Measurements from ENCODE around the gene TSPAN9. TPM values are rescaled to one million over a fixed set of nuclear protein-coding genes. Genes with fewer than 3 reads are reported as not detected.
A peak's percentile ranks its signal among the peaks of the same experiment; 100 is the strongest.

The TSPAN9 gene
- total RNA-seq, 3 donors from 2014 or later = 16.8 to 44.9 (median 36.9) TPM

DNA sequence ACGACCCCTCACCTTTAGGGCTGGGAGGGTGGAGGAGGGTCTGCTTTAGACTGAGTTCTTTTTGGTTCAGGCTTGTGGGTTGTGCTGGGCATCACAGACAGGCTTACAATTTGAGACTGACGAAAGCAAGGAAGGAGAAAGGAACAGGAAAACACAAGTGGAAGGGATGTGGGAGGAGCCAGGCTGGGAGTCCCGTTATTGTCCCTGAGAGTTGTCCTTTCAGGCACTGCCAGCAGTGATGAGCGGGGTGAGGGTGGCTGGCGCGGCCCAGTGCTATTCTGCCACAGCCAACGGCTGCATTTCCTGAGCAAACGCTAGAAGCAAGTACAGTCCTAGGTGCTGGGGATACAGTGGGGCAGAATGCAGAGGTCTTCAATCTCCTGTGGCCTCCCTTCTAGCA lies 29.2 kb upstream of the TSPAN9 start:
- intact Hi-C loops (cut with DNase I; ENCODE audit: low total_unique reads) = no loop called here
- no peaks in the 10 kb centered on the region for H3K27me3 ChIP-seq
- no peaks in the 10 kb centered on the region for H3K4me1 ChIP-seq
- no peaks in the 10 kb centered on the region for H3K9me3 ChIP-seq
- TF ChIP-seq POLR2AphosphoS5 (IDR thresholded peaks at IDR 0.05) (no peak), POLR2A (IDR thresholded peaks at IDR 0.05) (no peak)
- TF ChIP-seq, protein P1, sequence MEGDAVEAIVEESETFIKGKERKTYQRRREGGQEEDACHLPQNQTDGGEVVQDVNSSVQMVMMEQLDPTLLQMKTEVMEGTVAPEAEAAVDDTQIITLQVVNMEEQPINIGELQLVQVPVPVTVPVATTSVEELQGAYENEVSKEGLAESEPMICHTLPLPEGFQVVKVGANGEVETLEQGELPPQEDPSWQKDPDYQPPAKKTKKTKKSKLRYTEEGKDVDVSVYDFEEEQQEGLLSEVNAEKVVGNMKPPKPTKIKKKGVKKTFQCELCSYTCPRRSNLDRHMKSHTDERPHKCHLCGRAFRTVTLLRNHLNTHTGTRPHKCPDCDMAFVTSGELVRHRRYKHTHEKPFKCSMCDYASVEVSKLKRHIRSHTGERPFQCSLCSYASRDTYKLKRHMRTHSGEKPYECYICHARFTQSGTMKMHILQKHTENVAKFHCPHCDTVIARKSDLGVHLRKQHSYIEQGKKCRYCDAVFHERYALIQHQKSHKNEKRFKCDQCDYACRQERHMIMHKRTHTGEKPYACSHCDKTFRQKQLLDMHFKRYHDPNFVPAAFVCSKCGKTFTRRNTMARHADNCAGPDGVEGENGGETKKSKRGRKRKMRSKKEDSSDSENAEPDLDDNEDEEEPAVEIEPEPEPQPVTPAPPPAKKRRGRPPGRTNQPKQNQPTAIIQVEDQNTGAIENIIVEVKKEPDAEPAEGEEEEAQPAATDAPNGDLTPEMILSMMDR (IDR thresholded peaks at IDR 0.05) = no peak
- H3K36me3 ChIP-seq = no peaks in the 10 kb centered on the region
- H3K4me3 ChIP-seq = no peak overlapping the region
- no peak overlapping the region for H3K27ac ChIP-seq
- no peak for DNase-seq (ENCODE audit: low spot score in 2 of 2)

DNA sequence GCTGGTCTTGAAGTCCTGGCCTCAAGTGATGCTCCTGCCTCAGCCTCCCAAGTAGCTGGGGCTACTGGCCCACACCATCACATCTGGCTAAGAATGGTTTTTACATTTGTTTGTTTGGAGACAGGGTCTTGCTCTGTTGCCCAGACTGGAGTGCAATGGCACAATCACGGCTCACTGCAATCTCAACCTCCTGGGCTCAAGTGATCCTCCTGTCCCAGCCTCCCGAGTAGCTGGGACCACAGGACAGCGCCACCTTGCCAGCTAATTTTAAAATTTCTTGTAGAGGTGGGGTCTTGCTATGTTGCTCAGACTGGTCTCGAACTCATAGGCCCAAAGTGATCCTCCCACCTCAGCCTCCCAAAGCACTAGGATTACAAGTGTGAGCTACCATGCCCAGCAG lies 28.6 kb upstream of the TSPAN9 start:
- TF ChIP-seq POLR2A (IDR thresholded peaks at IDR 0.05) = no peak
- no peak for TF ChIP-seq POLR2AphosphoS5 (IDR thresholded peaks at IDR 0.05)
- TF ChIP-seq, protein P1 (IDR thresholded peaks at IDR 0.05) = no peak
- no peak for DNase-seq (ENCODE audit: low spot score in 2 of 2)

DNA sequence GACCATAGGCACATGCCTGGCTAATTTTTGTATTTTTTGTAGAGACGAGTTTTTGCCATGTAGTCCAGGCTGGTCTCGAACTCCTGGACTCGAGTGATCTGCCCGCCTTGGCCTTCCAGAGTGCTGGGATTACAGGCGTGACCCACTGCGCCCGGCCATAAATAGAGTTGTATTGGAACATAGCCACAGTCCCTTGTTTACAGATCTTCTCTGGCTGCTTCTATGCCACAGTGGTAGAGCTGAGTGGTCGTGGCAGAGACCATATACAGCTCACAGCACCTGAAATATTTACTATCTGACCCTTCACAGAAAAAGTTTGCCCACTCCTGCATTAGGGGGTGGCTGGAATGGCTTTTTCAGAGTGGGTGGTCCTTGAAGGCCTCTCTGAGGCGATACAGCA lies 28.0 kb upstream of the TSPAN9 start:
- Histone ChIP-seq H3K9me3 (no peaks in the 10 kb centered on the region), H3K4me1 (no peaks in the 10 kb centered on the region), H3K4me3 (no peak overlapping the region), H3K27ac (no peak overlapping the region), H3K36me3 (no peaks in the 10 kb centered on the region), H3K27me3 (no peaks in the 10 kb centered on the region)
- intact Hi-C loops (cut with DNase I; ENCODE audit: low total_unique reads) = no loop called here
- TF ChIP-seq POLR2A (IDR thresholded peaks at IDR 0.05) (no peak), POLR2AphosphoS5 (IDR thresholded peaks at IDR 0.05) (no peak)
- TF ChIP-seq, protein P1 (IDR thresholded peaks at IDR 0.05) = no peak
- no peak for DNase-seq (ENCODE audit: low spot score in 2 of 2)

More for the DNA sequence above, 28.6 kb upstream of the TSPAN9 start:
- H3K27ac ChIP-seq = no peak overlapping the region
- H3K4me3 ChIP-seq = no peak overlapping the region
- H3K36me3 ChIP-seq = no peaks in the 10 kb centered on the region
- H3K27me3 ChIP-seq = no peaks in the 10 kb centered on the region
- no peaks in the 10 kb centered on the region for H3K4me1 ChIP-seq
- intact Hi-C loops (cut with DNase I; ENCODE audit: low total_unique reads) = no loop called here
- no peaks in the 10 kb centered on the region for H3K9me3 ChIP-seq

- Histone ChIP-seq H3K4me3 (no peak overlapping the region), H3K9me3 (no peaks in the 10 kb centered on the region), H3K4me1 (no peaks in the 10 kb centered on the region), H3K27me3 (no peaks in the 10 kb centered on the region), H3K27ac (no peak overlapping the region), H3K36me3 (no peaks in the 10 kb centered on the region)
- DNase-seq (ENCODE audit: low spot score in 2 of 2) = no peak
- intact Hi-C loops (cut with DNase I; ENCODE audit: low total_unique reads) = no loop called here
- TF ChIP-seq, protein P1 (IDR thresholded peaks at IDR 0.05) = no peak
- no peak for TF ChIP-seq POLR2AphosphoS5 (IDR thresholded peaks at IDR 0.05)
- no peak for TF ChIP-seq POLR2A (IDR thresholded peaks at IDR 0.05)
Measured at GRCh38 chr12:3049611-3050249, 27.4 kb upstream of the TSPAN9 start.

- Histone ChIP-seq H3K27me3 (no peaks in the 10 kb centered on the region), H3K9me3 (no peaks in the 10 kb centered on the region), H3K4me1 (no peaks in the 10 kb centered on the region), H3K4me3 (no peak overlapping the region), H3K27ac (peak overlapping the region in 1 of 2 donors; percentile 63), H3K36me3 (no peaks in the 10 kb centered on the region)
- no peak for TF ChIP-seq POLR2A (IDR thresholded peaks at IDR 0.05)
- no peak for TF ChIP-seq POLR2AphosphoS5 (IDR thresholded peaks at IDR 0.05)
- TF ChIP-seq, protein P1 (IDR thresholded peaks at IDR 0.05) = no peak
- intact Hi-C loops (cut with DNase I; ENCODE audit: low total_unique reads) = no loop called here
- DNase-seq (ENCODE audit: low spot score in 2 of 2) = no peak
Measured at GRCh38 chr12:3054374-3054773, 22.8 kb upstream of the TSPAN9 start.
